GM18519 (cell line): Measurements from ENCODE around the gene RNF224.
A peak's percentile ranks its signal among the peaks of the same experiment; 100 is the strongest.
"Not testable (repeated sequence)": the region's sequence is repeated elsewhere in the genome, so short reads cannot be mapped to it uniquely, and the experiment has no call there.

ENCODE experiments used
- ATAC-seq: cut with Tn5 transposase; IDR thresholded peaks from one replicate; pipeline ENCODE4 v1.9.1; 2021; ENCODE audit warnings: mild to moderate bottlenecking, moderate library complexity; ENCODE audit not compliant: unreplicated experiment, low FRiP score

Gene RNF224

DNA sequence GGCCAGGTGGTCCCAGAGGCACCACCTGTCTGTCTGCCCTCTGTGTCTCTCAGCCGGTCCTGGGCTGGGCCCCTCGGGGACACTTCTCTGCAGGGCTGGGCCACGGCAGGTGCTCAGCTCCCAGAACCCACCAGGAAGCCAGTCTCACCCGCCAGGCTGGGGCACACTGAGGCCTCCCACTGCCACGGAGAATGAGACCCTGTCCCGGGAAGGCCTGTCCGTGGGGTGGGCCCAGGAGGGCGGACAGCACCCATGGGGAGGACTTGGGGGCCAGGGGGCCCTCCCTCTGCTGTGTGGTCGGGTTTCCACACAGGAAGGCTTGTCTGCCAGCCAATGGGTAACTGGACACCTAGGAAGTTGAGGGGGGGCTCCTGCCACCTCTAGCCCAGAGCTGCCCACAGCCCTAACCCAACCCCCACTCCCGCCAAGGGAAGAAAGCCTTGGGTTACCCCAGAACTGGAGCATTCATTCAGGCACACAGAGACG is 9.7 kb downstream of the RNF224 start:
- no peak for ATAC-seq

DNA sequence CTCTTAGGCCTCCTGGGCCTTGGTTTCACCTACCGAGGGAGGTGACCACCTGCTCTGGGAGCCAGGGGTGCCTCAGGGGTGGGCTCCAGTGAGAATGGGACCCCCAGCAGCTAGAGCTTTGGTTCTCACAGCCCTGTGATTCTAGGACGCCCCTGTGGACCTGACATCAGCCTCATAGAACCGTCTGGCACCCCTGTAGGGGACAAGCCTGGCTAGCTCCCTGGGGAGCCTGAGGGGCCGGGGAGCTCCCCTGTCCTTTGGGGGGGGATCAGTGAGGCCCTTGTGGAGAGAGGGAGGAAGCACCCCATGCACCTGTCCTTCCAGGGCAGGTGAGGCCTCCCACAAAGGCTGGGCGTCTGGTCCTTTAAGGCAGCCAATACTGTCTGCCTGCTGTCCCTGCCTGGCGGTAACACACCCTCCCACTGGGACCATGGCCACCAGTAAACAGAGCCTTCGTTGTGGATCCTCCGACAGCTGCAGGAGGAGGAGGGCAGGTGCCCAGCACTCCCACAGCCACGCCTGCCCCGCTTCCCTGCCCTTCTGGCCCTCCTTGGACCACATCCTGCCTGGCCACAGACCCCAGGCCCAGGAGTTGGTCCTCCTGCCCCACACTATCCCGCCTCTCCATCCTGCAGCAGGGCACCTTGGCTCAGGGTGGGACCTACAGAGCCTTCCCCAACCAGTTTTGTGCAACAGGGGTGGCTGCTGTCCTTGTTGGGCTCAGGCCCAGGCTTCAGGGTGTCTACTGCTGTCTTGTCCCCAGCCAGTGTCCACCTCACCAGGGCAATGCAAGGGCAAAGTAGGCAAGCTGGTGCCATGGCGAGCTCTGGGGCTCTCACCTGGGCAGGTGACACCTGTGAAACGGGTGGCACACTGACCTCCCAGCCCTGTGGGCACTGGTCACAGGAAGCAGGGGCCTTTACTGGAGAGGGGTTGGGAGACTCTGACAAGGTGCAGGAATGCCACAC is 10.7 kb downstream of the RNF224 start:
- ATAC-seq, result no peak

DNA sequence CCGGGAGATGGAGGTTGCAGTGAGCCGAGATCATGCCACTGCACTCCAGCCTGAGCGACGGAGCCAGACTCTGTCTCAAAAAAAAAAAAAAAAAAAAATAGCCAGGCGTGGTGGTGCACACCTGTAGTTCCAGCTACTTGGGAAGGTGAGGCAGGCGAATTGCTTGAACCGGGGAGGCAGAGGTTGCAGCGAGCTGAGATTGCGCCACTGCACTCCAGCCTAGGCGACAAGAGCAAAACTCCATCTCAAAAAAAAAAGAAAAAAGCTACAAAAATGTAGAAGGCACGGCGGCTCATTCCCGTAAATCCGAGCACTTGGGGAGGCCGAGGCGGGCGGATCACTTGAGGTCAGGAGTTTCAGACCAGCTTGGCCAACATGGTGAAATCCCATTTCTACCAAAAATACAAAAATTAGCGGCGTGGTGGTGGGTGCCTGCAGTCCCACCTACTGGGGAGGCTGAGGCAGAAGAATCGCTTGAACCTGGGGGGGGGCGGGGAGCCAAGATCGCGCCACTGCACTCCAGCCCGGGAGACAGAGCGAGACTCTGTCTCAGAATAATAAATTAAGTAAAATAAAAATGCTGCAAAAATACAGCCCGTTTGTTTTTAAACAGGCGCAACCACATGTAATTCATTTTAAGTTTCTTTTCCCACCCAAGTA is 12.4 kb downstream of the RNF224 start:
- ATAC-seq, result not testable (repeated sequence)

DNA sequence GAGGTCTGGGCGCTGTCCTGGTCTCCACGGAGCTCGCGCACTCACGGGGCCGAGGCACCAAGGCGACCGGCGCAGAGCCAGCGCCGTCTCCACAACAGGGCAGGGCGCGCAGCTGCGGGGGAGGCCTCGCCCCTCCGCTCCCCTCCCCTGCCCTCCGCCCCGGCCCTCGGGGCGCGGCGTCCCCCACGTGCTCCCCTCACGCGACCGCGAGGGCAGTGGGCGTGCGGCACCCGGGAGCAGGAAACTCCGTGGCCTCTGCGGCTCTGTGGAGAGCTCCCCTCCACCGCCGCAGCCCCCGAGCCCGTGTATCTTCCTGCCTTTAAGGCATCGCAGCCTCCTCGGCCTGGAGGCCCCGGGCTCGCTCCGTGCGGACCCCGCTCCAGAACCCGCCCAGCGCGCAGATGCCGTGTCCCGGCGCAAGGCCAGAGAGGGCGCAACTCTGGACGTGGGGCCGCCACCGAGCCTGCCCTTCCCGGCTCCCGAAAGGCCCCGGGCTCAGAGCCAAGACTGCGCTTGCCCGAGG is 13.1 kb downstream of the RNF224 start:
- peak; percentile 12 for ATAC-seq

DNA sequence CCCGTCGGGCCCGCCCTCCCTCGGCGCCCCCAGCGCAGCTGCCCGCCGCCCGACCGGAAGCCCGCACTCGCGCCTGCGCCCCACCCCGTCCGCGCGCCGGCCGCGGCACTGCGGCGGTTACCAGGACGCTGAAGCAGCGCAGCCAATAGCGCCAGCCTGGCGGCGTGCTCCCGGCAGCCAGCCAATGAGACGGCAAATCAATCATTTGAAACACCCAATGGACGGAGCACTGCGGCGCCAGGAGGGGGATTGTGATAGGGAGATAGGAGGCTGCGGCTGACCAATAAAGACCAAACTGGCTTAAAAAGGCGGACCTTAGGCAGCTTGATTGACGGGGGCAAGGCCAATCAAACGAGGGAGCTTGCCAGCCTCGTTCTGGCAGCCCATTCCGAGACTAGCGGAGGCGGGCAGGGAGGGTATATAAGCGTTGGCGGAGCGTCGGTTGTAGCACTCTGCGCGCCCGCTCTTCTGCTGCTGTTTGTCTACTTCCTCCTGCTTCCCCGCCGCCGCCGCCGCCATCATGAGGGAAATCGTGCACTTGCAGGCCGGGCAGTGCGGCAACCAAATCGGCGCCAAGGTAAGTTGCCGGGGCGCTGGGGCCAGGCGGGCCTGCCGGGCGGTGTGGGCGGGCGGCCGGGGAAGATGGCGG is 13.7 kb downstream of the RNF224 start, which contains the start of gene TUBB4B:
TSS of gene TUBB4B (plus strand) at position 447 of the 649 bp plus-strand sequence. CDS start at position 521, 74 bp downstream.
- peak; percentile 69 for ATAC-seq

DNA sequence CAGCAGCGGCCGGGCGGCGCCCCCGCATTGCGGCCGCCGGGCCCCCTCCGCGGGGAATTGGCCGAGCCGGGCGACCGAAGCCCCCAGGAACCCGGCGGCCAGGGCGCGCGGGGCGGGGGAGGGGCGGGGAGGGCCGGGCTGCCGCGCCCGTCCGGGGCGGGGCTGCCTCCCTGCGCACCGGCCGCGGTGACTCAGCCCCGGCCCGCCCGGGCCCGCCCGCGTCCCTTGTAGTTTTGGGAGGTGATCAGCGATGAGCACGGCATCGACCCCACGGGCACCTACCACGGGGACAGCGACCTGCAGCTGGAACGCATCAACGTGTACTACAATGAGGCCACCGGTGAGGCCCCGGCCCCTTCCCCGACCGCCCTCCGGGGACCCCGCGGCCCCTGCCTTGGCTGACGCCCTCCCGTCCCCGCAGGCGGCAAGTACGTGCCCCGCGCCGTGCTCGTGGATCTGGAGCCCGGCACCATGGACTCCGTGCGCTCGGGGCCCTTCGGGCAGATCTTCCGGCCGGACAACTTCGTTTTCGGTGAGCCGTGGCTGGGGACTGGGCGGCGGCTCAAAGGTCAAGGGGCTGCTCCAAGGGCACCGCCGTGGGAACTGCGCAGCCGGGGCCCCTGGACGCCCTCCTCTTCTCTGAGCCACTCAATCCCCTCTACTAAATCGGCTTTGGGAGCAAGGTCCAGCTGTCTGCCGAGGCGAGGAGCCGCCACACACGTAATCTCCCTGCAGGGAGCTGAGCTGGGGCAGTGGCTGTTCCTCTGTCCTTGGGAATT is 14.4 kb downstream of the RNF224 start:
- ATAC-seq, result no peak

DNA sequence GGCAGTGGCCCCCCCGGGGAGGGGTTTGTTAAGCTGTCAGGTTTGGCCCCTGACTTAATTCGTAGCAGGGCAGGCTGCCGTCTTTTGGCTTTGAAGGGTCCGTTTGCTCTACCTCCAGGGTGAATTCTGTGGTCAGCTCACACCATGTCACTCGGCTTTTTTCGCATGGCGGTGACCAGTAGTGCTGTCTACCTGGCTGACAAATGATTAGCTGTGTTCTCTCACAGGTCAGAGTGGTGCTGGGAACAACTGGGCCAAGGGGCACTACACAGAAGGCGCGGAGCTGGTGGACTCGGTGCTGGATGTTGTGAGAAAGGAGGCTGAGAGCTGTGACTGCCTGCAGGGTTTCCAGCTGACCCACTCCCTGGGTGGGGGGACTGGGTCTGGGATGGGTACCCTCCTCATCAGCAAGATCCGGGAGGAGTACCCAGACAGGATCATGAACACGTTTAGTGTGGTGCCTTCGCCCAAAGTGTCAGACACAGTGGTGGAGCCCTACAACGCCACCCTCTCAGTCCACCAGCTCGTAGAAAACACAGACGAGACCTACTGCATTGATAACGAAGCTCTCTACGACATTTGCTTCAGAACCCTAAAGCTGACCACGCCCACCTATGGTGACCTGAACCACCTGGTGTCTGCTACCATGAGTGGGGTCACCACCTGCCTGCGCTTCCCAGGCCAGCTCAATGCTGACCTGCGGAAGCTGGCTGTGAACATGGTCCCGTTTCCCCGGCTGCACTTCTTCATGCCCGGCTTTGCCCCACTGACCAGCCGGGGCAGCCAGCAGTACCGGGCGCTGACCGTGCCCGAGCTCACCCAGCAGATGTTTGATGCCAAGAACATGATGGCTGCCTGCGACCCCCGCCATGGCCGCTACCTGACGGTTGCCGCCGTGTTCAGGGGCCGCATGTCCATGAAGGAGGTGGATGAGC is 15.2 kb downstream of the RNF224 start:
- no peak for ATAC-seq

DNA sequence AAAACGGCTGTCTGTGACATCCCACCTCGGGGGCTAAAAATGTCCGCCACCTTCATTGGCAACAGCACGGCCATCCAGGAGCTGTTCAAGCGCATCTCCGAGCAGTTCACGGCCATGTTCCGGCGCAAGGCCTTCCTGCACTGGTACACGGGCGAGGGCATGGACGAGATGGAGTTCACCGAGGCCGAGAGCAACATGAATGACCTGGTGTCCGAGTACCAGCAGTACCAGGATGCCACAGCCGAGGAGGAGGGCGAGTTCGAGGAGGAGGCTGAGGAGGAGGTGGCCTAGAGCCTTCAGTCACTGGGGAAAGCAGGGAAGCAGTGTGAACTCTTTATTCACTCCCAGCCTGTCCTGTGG is 15.9 kb downstream of the RNF224 start:
- not testable (repeated sequence) for ATAC-seq

DNA sequence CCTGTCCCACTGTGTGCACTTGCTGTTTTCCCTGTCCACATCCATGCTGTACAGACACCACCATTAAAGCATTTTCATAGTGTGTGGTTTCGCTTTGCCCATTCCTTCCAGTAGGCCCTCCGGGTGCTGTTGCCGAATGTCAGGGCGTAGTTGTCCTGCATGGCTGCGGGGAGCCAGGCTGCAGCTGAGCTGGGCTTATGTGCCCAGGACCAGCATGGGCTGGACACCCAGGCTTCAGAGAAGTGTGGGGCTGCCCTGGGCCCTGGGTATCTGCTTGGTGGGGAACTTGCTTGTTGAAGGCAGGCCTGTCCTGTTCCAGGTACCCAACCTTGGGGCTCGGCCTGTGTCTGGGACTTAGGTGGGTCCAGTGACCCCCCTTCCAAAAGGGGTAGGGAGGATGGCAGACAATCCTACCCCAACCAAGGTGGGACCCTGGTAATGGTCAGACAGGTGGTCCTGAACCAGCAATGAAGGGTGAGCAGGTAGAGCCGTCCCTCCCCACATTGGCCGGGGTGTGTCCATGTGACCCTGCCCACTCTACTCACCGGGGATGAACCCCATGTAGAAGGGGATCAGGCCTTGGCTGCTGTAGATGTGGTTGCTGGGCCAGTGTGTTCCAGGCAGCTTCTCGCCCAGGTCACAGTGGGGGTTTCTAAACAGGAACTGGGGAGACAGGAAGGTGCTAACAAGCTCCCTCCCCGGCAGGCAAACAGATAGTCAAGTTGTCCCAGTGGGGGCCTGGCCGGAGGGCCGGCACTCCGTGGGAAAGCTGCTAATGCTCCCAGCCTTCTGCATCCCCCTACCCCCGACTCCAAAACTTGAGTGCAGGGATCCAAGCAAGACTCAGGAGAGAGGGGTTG is 16.6 kb downstream of the RNF224 start:
- no peak for ATAC-seq

DNA sequence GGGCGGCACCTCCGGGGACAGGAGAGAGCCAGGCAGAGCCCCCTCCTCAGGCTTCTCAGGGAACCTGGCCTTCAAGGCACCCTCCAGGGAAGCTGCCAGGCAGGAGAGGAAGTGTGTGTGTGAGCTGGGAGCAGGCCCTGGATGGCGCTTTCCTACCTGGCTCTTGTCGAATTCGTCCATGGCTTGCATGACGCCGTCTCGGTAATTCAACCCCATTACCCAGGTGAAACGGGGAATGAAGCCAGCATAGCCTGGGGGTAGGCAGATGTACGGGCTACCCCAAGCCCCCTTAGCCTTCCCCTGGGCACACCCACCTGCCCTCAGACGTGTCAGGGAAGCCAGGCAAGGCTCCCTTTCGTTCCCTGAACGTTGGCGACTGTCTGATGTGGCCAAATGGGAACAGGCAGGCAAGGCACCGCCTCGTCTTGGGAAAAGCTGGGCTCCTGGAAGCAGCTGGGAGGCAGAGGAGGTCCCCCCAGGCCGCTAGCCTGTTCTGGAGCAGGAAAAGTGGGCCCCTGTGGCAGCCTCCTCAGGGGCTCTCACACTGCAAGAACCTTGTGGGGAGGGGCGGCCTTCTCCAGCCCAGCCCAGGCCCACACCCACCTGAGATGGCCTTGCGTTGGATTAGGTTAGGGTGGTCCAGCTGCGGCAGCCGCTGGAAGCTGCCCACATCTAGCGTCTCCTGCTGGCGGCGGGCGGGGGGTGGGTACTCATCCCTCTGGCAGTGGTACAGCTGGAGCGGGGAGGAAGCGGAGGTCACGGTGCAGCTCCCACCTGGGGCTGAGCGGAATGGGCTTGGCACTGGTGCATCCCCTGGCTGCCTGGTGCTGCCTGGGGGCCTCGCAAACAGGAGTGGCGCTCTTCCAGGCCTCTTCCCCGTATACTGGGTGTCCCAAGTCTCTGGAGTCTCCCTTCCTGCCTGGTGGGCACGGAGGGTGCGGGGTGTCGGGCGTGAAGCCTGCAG is 17.5 kb downstream of the RNF224 start:
- no peak for ATAC-seq

DNA sequence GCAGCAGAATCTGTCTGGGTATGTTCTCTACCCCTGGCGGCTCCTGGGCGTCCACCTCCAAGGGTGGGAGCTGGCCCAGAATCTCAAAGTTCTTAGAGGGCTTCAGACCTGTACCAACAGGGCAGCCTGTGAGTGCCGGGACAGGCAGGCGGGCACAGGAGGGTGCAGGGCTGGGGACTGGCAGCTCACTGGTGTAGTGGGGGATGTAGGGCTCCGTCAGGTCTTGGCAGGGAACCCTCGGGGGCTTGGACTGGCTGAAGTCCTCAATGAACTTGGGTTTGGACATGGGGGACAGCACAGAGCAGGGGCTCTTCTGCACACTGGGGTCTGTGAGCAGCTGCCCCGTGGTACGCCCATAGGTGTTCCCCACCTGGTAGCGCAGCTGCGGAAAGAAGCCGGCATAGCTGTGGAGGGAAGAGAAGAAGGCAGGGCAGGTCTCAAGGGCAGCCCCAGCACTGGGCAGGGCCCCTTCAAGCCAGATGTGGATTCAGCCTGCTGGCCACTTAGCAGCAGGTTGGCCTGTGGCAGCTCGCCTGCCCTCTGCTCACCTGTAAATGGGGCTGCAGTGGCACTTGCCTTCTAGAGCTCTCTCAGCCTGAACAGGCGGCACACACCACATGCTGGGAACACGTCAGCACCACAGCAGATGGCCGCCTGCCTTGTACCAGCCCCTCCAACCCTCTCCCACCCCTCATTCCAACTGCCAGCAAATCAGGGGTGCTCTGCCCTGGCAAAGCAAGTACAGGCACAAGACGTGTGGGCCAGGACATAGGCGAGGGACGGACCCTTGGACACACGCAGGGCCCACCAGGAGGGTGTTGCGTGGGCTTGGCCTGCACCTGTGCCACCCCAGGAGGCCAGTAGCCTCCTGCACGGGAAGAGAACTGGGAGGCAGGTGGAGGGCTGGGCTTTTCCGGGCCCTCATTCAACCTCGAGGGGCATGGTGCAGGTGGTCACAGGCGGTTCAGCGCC is 18.4 kb downstream of the RNF224 start:
- no peak for ATAC-seq

DNA sequence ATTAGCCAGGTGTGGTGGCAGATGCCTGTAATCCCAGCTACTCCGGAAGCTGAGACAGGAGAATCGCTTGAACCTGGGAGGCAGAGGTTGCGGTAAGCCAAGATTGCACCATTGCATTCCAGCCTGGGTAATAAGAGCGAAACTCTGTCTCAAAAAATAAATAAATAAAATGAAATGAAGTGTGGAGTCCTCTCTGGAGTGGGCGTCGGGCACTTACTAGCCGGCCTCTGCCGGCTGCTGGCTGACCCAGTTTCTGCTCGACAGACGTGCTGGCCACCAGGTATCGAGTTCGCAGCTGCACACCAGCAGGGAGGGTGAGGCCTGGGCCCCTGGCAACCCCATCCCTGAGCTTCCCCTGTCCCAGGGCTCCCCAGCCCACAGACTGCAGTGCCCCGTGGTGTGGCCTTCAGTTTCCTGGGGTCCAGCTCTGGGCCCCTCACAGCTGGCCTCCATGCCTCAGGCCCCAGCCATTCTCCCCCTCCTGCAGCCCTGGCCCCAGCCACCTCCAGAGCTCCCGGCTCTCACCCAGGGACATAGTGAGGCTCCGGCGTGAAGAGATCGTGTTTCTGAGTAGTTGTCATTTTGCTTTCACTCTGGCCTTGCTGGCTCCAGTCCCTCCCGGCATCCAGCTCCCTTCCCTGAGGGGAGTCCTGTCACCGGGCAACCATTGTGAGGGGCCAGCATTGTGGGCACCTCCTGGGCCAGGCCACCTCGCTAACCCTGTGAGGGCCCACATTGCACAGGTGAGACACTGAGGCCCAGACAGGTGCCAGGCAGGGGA is 20.0 kb downstream of the RNF224 start:
- no peak for ATAC-seq

DNA sequence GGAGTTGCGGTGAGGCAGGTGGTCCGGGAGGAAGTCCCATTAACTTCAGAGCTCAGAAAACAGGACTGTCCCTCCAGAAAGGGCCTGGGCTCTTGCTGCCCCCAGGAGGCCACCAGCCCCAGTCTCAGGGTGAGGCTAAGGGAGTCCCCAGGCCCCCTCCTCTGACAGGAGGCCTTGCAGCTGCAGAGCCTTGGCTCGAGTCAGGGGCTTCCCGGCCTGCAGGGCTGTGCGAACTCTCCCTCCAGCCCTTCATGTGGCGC is 20.5 kb downstream of the RNF224 start:
- no peak for ATAC-seq

DNA sequence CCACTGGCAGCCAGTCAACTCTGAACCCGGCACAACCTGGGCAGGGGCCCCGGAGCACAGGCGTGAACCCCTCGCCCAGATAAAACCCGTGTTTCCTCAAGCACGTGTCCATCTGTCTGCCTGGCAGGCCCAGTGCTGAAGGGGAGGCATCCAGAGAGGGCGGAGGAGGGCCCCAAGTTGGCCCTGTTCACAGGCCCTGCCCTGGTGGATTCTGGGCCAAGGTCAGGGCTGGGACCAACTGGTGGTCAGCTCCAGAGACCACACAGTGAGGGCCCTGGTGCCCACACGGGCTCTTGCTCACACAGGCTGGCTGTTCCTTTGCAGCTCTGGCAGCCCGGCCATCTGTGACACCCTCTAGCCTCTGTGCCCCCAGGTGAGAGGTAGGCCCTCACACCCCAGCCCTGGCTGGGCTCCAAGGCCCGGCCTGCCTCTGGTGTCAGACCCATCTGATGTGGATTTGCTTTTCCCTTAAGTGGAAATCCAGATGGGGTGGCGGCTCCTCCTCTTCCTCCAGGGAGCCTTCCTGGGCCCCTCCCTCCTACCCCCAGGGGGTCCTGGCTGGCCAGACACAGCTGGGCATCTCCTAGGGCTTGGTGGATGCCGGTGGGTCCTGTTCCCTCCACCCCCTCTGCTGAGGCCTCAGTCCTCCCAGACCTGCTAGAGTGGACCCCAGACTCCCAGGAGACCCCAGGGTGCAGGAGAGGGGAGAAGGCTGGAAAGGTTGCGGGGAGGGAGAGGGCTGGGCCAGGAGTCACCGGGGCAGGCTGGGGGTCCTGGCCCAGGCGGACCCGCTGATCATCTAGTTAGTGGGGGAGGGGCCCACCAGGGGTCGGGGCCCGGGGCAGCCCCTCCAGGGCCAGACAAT is 23.3 kb downstream of the RNF224 start:
- ATAC-seq, result no peak

DNA sequence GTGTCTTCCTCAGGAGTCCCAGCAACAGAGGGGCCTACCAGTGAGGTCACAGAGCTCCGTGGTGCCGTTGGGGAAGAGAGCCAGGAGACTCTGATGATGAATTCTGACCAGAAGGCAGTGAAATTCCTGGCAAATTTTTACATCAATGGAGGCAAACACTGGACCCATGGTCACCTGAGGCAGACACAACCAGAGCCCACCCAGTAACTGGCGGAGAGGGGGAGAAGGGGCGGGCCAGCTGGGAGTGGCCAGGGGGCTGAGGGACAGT is 23.8 kb downstream of the RNF224 start, which contains the start of gene STPG3:
TSS of gene STPG3 (plus strand) at position 93 of the 268 bp plus-strand sequence. CDS start at position 94, 1 bp downstream.
- no peak for ATAC-seq
